Endothelial cell of umbilical vein (primary cell): ENCODE measurements around the gene SLC26A2. TPM values are rescaled to one million over a fixed set of nuclear protein-coding genes. Genes with fewer than 3 reads are reported as not detected.
A peak's percentile ranks its signal among the peaks of the same experiment; 100 is the strongest.

ENCODE experiments used
- BruUV-seq: library from RNA; stranded (reverse); fragments of 400-500 nt; replicated peaks from 2 replicates; lab custom pipeline; 2021; lab: Mats Ljungman, UMichigan
- CTCF ChIA-PET: fragments of 300-600, 350-600 bp; sonication (Branson Sonifier 250); formaldehyde crosslinking; loops from one replicate; lab custom pipeline; 2021; ENCODE audit warnings: antibody characterized with exemption, inconsistent platforms; lab: Charles Lee
- POLR2A ChIA-PET: fragments of 300-600, 350-600 bp; sonication (Branson Sonifier 250); formaldehyde crosslinking; loops from one replicate; lab custom pipeline; 2021; ENCODE audit warnings: antibody characterized with exemption, inconsistent platforms; lab: Charles Lee
- DNase-seq: peaks from one replicate; pipeline ENCODE4 v3.0.0-alpha.2; 2011; ENCODE audit warnings: low read depth, low spot score
- FAIRE-seq: peaks from 2 replicates; lab custom pipeline; 2011; peaks lifted over from hg19 to GRCh38; lab: Jason Lieb, UNC
- H2AFZ ChIP-seq: 2 replicates; pipeline ENCODE4 v1.6.0; 2012; ENCODE audit warnings: low read depth, low read length, control low read depth, inconsistent platforms
- H3K27ac ChIP-seq: 2 replicates; pipeline ENCODE4 v1.5.1; 2011; ENCODE audit warnings: low read depth, mild to moderate bottlenecking, control low read depth, low read length, moderate library complexity; ENCODE audit not compliant: insufficient read depth
- H3K27me3 ChIP-seq, 2 experiments: 2 replicates each; pipeline versions ENCODE4 v1.6.0 to v1.6.1; 2011; ENCODE audit warnings: low read length in 2 of 2, mixed read lengths in 1 of 2; ENCODE audit not compliant: control insufficient read depth in 2 of 2, insufficient read depth in 2 of 2
- H3K36me3 ChIP-seq, 2 experiments: 2 replicates in 1 of 2; 3 replicates in 1 of 2; pipeline ENCODE4 v1.5.1; 2011; ENCODE audit warnings: low read length in 2 of 2, mild to moderate bottlenecking in 1 of 2, moderate library complexity in 1 of 2; ENCODE audit not compliant: control insufficient read depth in 2 of 2, insufficient read depth in 2 of 2; ENCODE audit errors: extremely low read depth in 1 of 2
- H3K4me1 ChIP-seq: 3 replicates; pipeline ENCODE4 v1.5.1; 2011; ENCODE audit warnings: mild to moderate bottlenecking, low read length; ENCODE audit not compliant: control insufficient read depth, insufficient read depth; ENCODE audit errors: extremely low read depth
- H3K4me2 ChIP-seq: 2 replicates; pipeline ENCODE4 v1.6.1; 2011; ENCODE audit warnings: low read length, control low read depth, mixed read lengths; ENCODE audit not compliant: insufficient read depth
- H3K4me3 ChIP-seq, 3 experiments: fragments of 200-600 bp in 1 of 3; sonication (generic), shearing (Covaris generic) in 1 of 3; replicated peaks in 1 of 3; 2 replicates each; pipeline ENCODE4 v1.5.1; 2011 to 2016; ENCODE audit warnings: control low read depth in 3 of 3, low read length in 3 of 3, mild to moderate bottlenecking in 2 of 3, inconsistent platforms in 1 of 3, low read depth in 1 of 3, moderate library complexity in 1 of 3; ENCODE audit not compliant: insufficient read depth in 1 of 3
- H3K79me2 ChIP-seq: 2 replicates; pipeline ENCODE4 v1.6.0; 2012; ENCODE audit warnings: low read length, inconsistent platforms; ENCODE audit not compliant: control insufficient read depth, insufficient read depth
- H3K9ac ChIP-seq: replicated peaks from 2 replicates; pipeline ENCODE3; 2011; ENCODE audit warnings: low read length, control low read depth; ENCODE audit not compliant: insufficient read depth; ENCODE audit errors: extremely low read depth
- H3K9me1 ChIP-seq: replicated peaks from 3 replicates; pipeline ENCODE4 v1.6.0; 2011; ENCODE audit warnings: mild to moderate bottlenecking, low read length; ENCODE audit not compliant: control insufficient read depth, insufficient read depth; ENCODE audit errors: extremely low read depth
- H3K9me3 ChIP-seq: replicated peaks from 2 replicates; pipeline ENCODE4 v1.5.1; 2012; ENCODE audit warnings: low read length, inconsistent platforms; ENCODE audit not compliant: control insufficient read depth, insufficient read depth
- H4K20me1 ChIP-seq: replicated peaks from 2 replicates; pipeline ENCODE3; 2011; ENCODE audit warnings: mild to moderate bottlenecking, low read length; ENCODE audit not compliant: control insufficient read depth, insufficient read depth; ENCODE audit errors: extremely low read depth
- CTCF ChIP-seq, 2 donors: IDR thresholded peaks; 1 replicate in 1 of 2; 2 replicates in 1 of 2; pipeline ENCODE4 v1.5.1; 2011; ENCODE audit warnings: low read length in 2 of 2, mild to moderate bottlenecking in 2 of 2, moderate library complexity in 2 of 2, control low read depth in 1 of 2, inconsistent platforms in 1 of 2, low read depth in 1 of 2; ENCODE audit not compliant: insufficient read depth in 1 of 2; ENCODE audit errors: extremely low read depth in 1 of 2
- EZH2 ChIP-seq: IDR thresholded peaks from 2 replicates; pipeline ENCODE4 v1.6.1; 2012; ENCODE audit warnings: borderline replicate concordance, low read depth, mild to moderate bottlenecking, moderate library complexity, low read length, inconsistent platforms; ENCODE audit not compliant: severe bottlenecking
- FOS ChIP-seq: IDR thresholded peaks from 2 replicates; pipeline ENCODE4 v1.6.1; 2011; ENCODE audit warnings: mild to moderate bottlenecking, low read length, moderate library complexity, borderline replicate concordance; ENCODE audit not compliant: insufficient read depth
- GATA2 ChIP-seq: IDR thresholded peaks from 2 replicates; pipeline ENCODE4 v1.7.0; 2011; ENCODE audit warnings: low read depth, mild to moderate bottlenecking, moderate library complexity, mixed read lengths, low read length; ENCODE audit not compliant: insufficient read length, insufficient read depth
- JUN ChIP-seq: IDR thresholded peaks from 2 replicates; pipeline ENCODE4 v1.6.1; 2011; ENCODE audit warnings: borderline replicate concordance, low read depth; ENCODE audit not compliant: insufficient read length, insufficient read depth
- MAX ChIP-seq: IDR thresholded peaks from 2 replicates; pipeline ENCODE4 v1.6.1; 2011; ENCODE audit not compliant: insufficient read depth, insufficient read length
- MYC ChIP-seq: IDR thresholded peaks from one replicate; pipeline ENCODE4 v1.6.1; 2011; ENCODE audit warnings: mild to moderate bottlenecking, low read depth, low read length
- POLR2A ChIP-seq: IDR thresholded peaks from 2 replicates; pipeline ENCODE4 v1.6.1; 2012; ENCODE audit warnings: low read depth, mild to moderate bottlenecking, control low read depth, low read length
- POLR2AphosphoS5 ChIP-seq: IDR thresholded peaks from 2 replicates; pipeline ENCODE4 v1.6.1; 2012; ENCODE audit warnings: low read depth, mild to moderate bottlenecking, control low read depth, low read length, moderate library complexity; ENCODE audit not compliant: insufficient read depth
- dilution Hi-C: fragments of 300-500 bp; cut with MboI; formaldehyde crosslinking; loops from one replicate; pipeline ENCODE4 v1.15.0; 2019; ENCODE audit warnings: low sequenced_read_pairs; ENCODE audit not compliant: extremely low pct_ligation_motif_present
- intact Hi-C: fragments of 100-400 bp; cut with micrococcal nuclease; formaldehyde crosslinking; loops from one replicate; pipeline ENCODE4 v1.10.0; 2022
- polyA plus RNA-seq, 4 experiments: library from polyadenylated mRNA; depleted of rRNA in 3 of 4; stranded (reverse) in 3 of 4; unstranded in 1 of 4; fragments of >200 nt; gene quantifications; 2 replicates each; pipeline versions ENCODE4 v1.2.1 to v1.2.3, GENCODE V29; 2011 to 2012; ENCODE audit warnings: missing spikeins in 1 of 4
- total RNA-seq: library from RNA; stranded (reverse); gene quantifications from 2 replicates; pipeline ENCODE4 v1.2.3, GENCODE V29; 2021

Gene SLC26A2
- total and polyA plus RNA-seq, 2 donors (not counting 3 experiments of a cell fraction or from before 2014, with no cell fraction given) = 5.9 to 16.8 TPM

DNA sequence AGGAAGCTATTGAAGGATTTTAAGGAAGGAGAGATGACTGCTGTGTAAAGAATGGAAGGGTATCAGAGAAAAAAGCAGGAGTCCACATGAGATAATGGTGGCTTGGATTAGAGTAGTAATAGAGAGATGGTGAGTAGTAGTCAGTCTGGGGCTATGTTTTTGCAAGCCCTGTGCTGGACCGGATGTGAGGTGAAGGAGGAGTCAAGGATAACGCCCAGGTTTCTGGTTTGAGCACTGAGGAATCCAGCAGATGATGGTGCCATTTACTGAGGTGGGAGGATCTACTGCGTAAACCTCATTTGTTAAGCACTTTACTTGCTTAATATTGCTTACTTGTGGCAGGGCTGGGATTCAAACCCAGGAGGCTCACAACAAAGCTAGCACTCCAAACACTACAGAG, 38.8 kb downstream of the SLC26A2 start:
- FAIRE-seq (no peak), DNase-seq (no peak)
- dilution Hi-C loops = no loop called here
- no peak for TF ChIP-seq POLR2A
- TF ChIP-seq JUN = no peak
- TF ChIP-seq MAX = no peak
- no peak for TF ChIP-seq EZH2
- TF ChIP-seq MYC = no peak
- POLR2A ChIA-PET = no interaction called here
- CTCF ChIA-PET = interaction anchor here (0.9 to 2.4 kb wide), 4 partner anchors 9 to 165 kb away, joined by 3 to 10 read pairs (median 6); partner anchors contain the start of gene SLC26A2
- Histone ChIP-seq H2AFZ (no peak overlapping the region), H3K79me2 (peaks cover 36% of the 10 kb centered on the region), H3K36me3 (peaks cover 0 to 4% of the 10 kb centered on the region in 2 experiments), H3K9ac (peak overlapping the region; percentile 85), H3K27me3 (no peaks in the 10 kb centered on the region), H3K9me1 (no peaks in the 10 kb centered on the region), H4K20me1 (peaks cover 2% of the 10 kb centered on the region), H3K4me3 (peak overlapping the region in 1 of 3 experiments; percentile 86), H3K4me2 (peak overlapping the region; percentile 37), H3K27ac (no peak overlapping the region), H3K4me1 (peaks cover 23% of the 10 kb centered on the region), H3K9me3 (no peaks in the 10 kb centered on the region)
- no TSS peak for BruUV-seq
- intact Hi-C loops = loop anchor here (10.0 kb wide), 1 partner anchor 335 kb away; no protein-coding TSS in a partner anchor

DNA sequence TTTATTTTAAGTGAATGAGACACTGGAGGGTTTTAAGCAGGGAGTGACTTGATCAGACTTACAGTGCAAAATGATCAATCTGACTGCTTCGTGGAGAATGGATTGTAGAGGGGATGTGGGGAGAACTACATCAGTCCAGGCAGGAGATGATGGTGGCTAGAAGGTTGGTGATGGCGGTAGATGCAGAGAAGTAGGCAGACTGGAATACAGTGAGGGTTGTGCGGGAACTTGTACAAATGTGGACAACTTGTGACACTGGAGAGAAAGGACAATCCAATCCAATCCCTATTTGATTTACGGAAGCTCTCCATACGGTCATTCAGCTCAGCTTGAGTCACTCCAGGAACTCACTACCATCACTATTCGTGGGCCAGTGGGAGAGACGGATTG, 39.3 kb downstream of the SLC26A2 start:
- CTCF ChIA-PET = interaction anchor here (0.7 to 2.4 kb wide), 5 partner anchors 9 to 166 kb away, joined by 3 to 13 read pairs (median 8); partner anchors contain the start of gene SLC26A2
- peaks cover 40% of the 10 kb centered on the region for H3K79me2 ChIP-seq
- peaks cover 23% of the 10 kb centered on the region for H3K4me1 ChIP-seq
- BruUV-seq = TSS peak; percentile 73
- peak overlapping the region; percentile 37 for H3K4me2 ChIP-seq
- intact Hi-C loops = loop anchor here (2.0 to 10.0 kb wide), 4 partner anchors 132 to 335 kb away; no protein-coding TSS in a partner anchor
- no peaks in the 10 kb centered on the region for H3K27me3 ChIP-seq
- dilution Hi-C loops = no loop called here
- DNase-seq = no peak
- POLR2A ChIA-PET = interaction anchor here (1.1 kb wide), 1 partner anchor 22 kb away, joined by 14 read pairs; no protein-coding TSS in a partner anchor
- TF ChIP-seq POLR2AphosphoS5 (no peak), EZH2 (no peak), POLR2A (no peak), FOS (no peak), CTCF (IDR thresholded peaks at IDR 0.05; ENCODE audit: extremely low read depth in 1 of 2, insufficient read depth in 1 of 2, low read depth in 1 of 2, low read length in 2 of 2) (no peak), MAX (no peak), MYC (no peak), GATA2 (no peak)
- peaks cover 3 to 4% of the 10 kb centered on the region in 2 experiments for H3K36me3 ChIP-seq
- H3K9ac ChIP-seq = peak overlapping the region; percentile 85
- H3K4me3 ChIP-seq = peak overlapping the region; percentile 42 to 97 (median 86)
- no peaks in the 10 kb centered on the region for H3K9me3 ChIP-seq
- H3K9me1 ChIP-seq = no peaks in the 10 kb centered on the region
- FAIRE-seq = peak; percentile 59
- H3K27ac ChIP-seq = peak overlapping the region; percentile 72
- H4K20me1 ChIP-seq = peaks cover 2% of the 10 kb centered on the region
- peak overlapping the region; percentile 60 for H2AFZ ChIP-seq
